ENCODE measurements around the gene RTN4. TPM values are rescaled to one million over a fixed set of nuclear protein-coding genes. Genes with fewer than 3 reads are reported as not detected.
"Not testable (repeated sequence)": the region's sequence is repeated elsewhere in the genome, so short reads cannot be mapped to it uniquely, and the experiment has no call there.

RTN4 gene
- total RNA-seq, 2 experiments from 2014 or later = 86.5 to 90.7 TPM

- H3K36me3 Mint-ChIP-seq = peaks cover 3% of the 10 kb centered on the region
- no peaks in the 10 kb centered on the region for H3K4me1 Mint-ChIP-seq
- H3K4me3 Mint-ChIP-seq = no peak overlapping the region
- no peak for DNase-seq
- no peaks in the 10 kb centered on the region for H3K27me3 Mint-ChIP-seq
- H3K9me3 Mint-ChIP-seq = peaks cover 4% of the 10 kb centered on the region
- H3K27ac Mint-ChIP-seq = no peak overlapping the region
These were observed 34.4 kb upstream of the RTN4 start for GRCh38 chr2:55084641-55085040.

DNA sequence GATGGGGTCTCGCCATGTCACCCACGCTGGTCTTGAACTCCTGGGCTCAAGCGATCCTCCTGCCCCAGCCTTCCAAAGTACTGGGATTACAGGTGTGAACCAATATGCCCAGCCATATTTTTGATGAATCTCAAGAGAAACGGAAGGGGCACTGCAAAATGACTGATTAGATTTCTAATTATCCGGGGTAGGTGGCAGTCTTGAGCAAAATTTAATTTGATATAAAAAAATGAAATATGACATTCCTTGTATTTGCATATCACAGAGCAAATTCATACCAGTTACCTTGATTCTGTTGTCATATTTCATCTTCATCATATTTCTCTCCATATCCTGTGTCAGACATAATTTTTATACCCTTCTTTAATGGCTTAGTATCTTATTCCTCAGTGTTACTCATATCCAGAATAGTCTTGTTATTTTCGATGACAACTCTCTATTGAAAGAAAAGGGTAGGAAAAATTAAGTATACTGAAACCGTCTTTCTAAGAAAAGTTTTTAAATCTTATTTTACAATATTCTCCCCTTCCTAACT lies 30.0 kb upstream of the RTN4 start:
- DNase-seq = no peak
- H3K36me3 Mint-ChIP-seq = peaks cover 3% of the 10 kb centered on the region
- no peaks in the 10 kb centered on the region for H3K27me3 Mint-ChIP-seq
- H3K4me3 Mint-ChIP-seq = no peak overlapping the region
- peaks cover 6% of the 10 kb centered on the region for H3K9me3 Mint-ChIP-seq
- no peaks in the 10 kb centered on the region for H3K4me1 Mint-ChIP-seq
- H3K27ac Mint-ChIP-seq = no peak overlapping the region

GRCh38 chr2:55078956-55079355 lies 28.7 kb upstream of the RTN4 start:
- Mint-ChIP-seq H3K4me1 (no peaks in the 10 kb centered on the region), H3K4me3 (no peak overlapping the region), H3K27me3 (no peaks in the 10 kb centered on the region), H3K36me3 (peaks cover 3% of the 10 kb centered on the region), H3K9me3 (peaks cover 6% of the 10 kb centered on the region), H3K27ac (no peak overlapping the region)
- no peak for DNase-seq

DNA sequence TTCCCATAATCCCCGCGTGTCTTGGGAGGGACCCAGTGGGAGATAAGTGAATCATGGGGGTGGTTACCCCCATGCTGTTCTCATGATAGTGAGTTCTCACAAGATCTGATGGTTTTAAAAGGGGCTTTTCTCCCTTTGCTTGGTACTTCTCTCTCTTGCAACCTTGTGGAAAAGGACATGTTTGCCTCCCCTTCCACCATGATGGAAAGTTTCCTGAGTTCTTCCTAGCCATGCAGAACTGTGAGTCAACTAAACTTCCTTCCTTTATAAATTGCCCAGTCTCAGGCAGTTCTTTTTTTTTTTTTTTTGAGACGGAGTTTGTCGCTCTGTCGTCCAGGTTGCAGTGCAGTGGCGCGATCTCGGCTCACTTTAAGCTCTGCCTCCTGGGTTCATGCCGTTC lies 26.5 kb upstream of the RTN4 start:
- H3K9me3 Mint-ChIP-seq = peaks cover 6% of the 10 kb centered on the region
- peaks cover 3% of the 10 kb centered on the region for H3K36me3 Mint-ChIP-seq
- no peaks in the 10 kb centered on the region for H3K4me1 Mint-ChIP-seq
- H3K4me3 Mint-ChIP-seq = no peak overlapping the region
- H3K27me3 Mint-ChIP-seq = no peaks in the 10 kb centered on the region
- DNase-seq = no peak
- H3K27ac Mint-ChIP-seq = no peak overlapping the region

DNA sequence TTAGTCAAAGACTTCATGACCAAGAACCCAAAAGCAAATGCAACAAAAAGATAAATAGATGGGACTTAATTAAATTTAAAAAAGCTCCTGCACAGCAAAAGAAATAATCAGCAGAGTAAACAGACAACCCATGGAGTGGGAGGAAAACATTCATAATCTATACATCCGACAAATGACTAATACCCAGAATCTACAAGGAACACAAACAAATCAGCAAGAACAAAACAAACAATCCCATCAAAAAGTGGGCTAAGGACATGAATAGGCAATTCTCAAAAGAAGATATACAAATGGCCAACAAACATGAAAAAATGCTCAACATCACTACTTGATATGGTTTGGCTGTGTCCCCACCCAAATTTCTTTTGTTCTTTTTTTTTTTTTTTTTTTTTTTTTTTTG lies 25.8 kb upstream of the RTN4 start:
- not testable (repeated sequence) for DNase-seq, H3K4me3 Mint-ChIP-seq, H3K36me3 Mint-ChIP-seq, H3K27me3 Mint-ChIP-seq, H3K27ac Mint-ChIP-seq, H3K9me3 Mint-ChIP-seq, H3K4me1 Mint-ChIP-seq

GRCh38 chr2:55073000-55073983 lies 23.0 kb upstream of the RTN4 start:
- Mint-ChIP-seq H3K4me3 (no peak overlapping the region), H3K4me1 (no peaks in the 10 kb centered on the region), H3K27me3 (no peaks in the 10 kb centered on the region), H3K36me3 (no peaks in the 10 kb centered on the region), H3K9me3 (no peaks in the 10 kb centered on the region), H3K27ac (no peak overlapping the region)
- DNase-seq = no peak

DNA sequence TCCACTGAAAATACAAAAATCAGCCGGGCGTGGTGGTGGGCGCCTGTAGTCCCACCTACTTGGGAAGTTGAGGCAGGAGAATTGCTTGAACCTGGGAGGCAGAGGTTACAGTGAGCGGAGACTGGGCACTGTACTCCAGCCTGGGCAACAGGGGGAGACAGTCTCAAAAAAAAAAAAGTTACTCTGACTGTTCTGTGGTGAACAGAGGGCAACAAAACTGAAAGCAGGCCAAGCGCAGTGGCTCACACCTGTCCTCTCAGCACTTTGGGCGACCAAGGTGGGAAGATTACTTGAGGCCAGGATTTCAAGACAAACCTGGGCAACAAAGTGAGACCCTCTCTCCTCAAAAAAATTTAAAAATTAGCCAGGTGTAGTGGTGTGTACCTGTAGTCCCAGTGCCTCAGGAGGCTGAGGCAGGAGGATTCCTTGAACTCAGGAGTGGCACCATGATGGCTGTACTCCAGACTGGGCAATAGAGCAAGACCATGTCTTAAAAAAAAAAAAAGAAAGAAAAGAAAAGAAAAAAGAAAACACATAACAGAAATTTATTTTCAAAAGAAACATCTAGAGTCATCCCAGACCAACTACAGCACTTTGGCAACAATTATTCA lies 13.6 kb upstream of the RTN4 start:
- Mint-ChIP-seq H3K9me3 (no peaks in the 10 kb centered on the region), H3K27ac (no peak overlapping the region), H3K4me3 (no peak overlapping the region), H3K4me1 (peaks cover 3% of the 10 kb centered on the region), H3K27me3 (no peaks in the 10 kb centered on the region), H3K36me3 (no peaks in the 10 kb centered on the region)
- no peak for DNase-seq

DNA sequence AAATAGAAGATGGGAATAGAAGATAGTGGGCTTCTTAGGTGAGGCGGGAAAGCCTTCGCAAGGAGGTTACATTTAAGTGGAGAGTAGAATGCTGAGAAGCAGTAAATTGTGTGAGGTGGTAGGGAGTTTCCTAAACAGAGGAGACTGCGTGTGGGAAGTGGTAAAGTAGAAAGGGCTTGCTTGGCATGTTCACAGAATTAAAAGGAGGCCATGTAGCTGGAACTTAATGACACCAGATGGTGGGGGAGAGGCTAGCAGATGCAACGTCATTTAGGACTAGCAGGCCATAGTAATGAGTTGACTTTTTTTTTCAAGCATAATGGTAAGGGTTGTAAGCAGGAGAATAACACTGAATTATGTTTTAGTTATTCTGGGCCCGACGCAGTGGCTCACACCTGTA lies 13.0 kb upstream of the RTN4 start:
- no peak for DNase-seq
- Mint-ChIP-seq H3K27me3 (no peaks in the 10 kb centered on the region), H3K9me3 (no peaks in the 10 kb centered on the region), H3K4me1 (peaks cover 5% of the 10 kb centered on the region), H3K4me3 (no peak overlapping the region), H3K27ac (no peak overlapping the region), H3K36me3 (no peaks in the 10 kb centered on the region)

DNA sequence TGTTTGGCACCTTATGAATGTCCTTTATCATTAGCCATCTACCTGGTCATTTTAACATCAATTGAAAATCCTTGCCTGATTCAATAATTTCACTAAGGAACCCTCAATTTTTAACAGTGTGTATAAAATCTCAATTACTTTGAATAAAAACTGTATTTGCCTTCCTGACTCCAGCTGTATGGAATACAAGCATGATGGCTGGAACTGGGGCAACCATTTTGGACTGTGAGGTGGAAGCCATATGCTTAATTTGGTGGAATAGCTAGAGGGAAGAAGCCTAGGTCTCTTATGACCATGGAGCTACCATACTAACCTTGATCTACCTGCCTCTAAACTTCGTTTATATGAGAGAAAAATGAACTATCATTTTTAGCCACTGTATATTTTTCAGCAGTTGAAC lies 12.5 kb upstream of the RTN4 start:
- Mint-ChIP-seq H3K27me3 (no peaks in the 10 kb centered on the region), H3K4me3 (no peak overlapping the region), H3K27ac (no peak overlapping the region), H3K36me3 (no peaks in the 10 kb centered on the region), H3K9me3 (no peaks in the 10 kb centered on the region), H3K4me1 (peaks cover 7% of the 10 kb centered on the region)
- DNase-seq = no peak

DNA sequence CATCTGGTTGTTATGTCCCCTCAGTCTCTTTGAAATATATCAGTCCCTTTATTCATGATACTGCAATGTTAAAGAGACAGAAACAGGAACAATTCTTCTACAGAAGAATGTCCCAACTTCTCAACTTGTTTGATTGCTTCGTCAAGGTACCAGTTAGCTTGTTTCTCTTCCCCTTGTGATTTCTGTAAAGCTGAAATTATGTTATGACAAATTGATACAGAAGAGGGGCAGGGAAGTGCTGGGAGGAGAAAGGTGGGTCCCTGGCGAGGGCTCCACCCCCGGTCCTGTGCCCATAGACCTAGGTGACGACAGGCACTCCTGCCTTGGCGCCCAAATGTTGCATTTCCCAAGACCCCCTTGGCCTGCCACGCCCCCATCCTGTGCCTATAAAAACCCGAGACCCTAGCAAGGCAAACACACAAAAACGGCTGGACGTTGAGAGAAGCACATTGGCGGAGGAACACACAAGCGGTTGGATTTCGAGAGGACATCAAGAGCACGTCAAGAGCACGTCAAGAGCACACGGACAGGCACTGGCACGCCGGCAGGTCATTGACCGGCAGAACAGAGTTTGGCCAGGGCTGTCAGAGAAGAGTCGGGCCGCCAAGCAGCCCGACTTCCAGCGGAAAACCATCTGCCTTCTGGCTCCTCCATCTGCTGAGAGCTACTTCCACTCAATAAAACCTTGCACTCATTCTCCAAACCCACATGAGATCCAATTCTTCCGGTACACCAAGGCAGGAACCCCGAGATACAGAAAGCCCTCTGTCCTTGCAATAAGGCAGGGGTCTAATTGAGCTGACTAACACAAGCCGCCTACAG lies 11.5 kb upstream of the RTN4 start:
- Mint-ChIP-seq H3K27ac (no peak overlapping the region), H3K36me3 (no peaks in the 10 kb centered on the region), H3K9me3 (no peaks in the 10 kb centered on the region), H3K27me3 (no peaks in the 10 kb centered on the region), H3K4me3 (no peak overlapping the region), H3K4me1 (peaks cover 7% of the 10 kb centered on the region)
- no peak for DNase-seq

DNA sequence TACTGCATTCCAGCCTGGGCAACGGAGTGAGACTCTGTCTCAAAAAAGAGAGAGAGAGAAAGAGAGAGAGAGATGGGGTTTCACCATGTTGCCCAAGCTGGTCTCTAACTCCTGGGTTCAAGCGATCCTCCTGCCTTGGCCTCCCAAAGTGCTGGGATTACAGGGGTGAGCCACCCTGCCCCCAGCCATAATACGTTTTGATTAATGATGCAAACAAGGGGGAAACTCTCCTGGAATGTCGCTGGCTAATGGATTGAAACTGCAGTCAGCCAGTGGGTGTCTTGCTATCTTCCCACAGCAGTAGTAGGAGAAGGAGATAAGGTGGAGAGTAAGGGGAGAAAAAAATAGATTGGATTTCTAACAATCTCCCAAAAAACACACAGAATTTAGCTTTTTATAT lies 9.5 kb upstream of the RTN4 start:
- Mint-ChIP-seq H3K9me3 (no peaks in the 10 kb centered on the region), H3K27ac (no peak overlapping the region), H3K4me3 (no peak overlapping the region), H3K36me3 (no peaks in the 10 kb centered on the region), H3K4me1 (peaks cover 12% of the 10 kb centered on the region), H3K27me3 (no peaks in the 10 kb centered on the region)
- DNase-seq = no peak

GRCh38 chr2:55057474-55057873 lies 7.2 kb upstream of the RTN4 start:
- no peaks in the 10 kb centered on the region for H3K27me3 Mint-ChIP-seq
- no peaks in the 10 kb centered on the region for H3K36me3 Mint-ChIP-seq
- no peak overlapping the region for H3K27ac Mint-ChIP-seq
- H3K4me3 Mint-ChIP-seq = no peak overlapping the region
- H3K9me3 Mint-ChIP-seq = no peaks in the 10 kb centered on the region
- peaks cover 24% of the 10 kb centered on the region for H3K4me1 Mint-ChIP-seq
- no peak for DNase-seq

GRCh38 chr2:55056024-55056521 lies 5.8 kb upstream of the RTN4 start:
- H3K9me3 Mint-ChIP-seq = no peaks in the 10 kb centered on the region
- peaks cover 36% of the 10 kb centered on the region for H3K4me1 Mint-ChIP-seq
- H3K4me3 Mint-ChIP-seq = no peak overlapping the region
- DNase-seq = no peak
- no peak overlapping the region for H3K27ac Mint-ChIP-seq
- peaks cover 1% of the 10 kb centered on the region for H3K36me3 Mint-ChIP-seq
- no peaks in the 10 kb centered on the region for H3K27me3 Mint-ChIP-seq

DNA sequence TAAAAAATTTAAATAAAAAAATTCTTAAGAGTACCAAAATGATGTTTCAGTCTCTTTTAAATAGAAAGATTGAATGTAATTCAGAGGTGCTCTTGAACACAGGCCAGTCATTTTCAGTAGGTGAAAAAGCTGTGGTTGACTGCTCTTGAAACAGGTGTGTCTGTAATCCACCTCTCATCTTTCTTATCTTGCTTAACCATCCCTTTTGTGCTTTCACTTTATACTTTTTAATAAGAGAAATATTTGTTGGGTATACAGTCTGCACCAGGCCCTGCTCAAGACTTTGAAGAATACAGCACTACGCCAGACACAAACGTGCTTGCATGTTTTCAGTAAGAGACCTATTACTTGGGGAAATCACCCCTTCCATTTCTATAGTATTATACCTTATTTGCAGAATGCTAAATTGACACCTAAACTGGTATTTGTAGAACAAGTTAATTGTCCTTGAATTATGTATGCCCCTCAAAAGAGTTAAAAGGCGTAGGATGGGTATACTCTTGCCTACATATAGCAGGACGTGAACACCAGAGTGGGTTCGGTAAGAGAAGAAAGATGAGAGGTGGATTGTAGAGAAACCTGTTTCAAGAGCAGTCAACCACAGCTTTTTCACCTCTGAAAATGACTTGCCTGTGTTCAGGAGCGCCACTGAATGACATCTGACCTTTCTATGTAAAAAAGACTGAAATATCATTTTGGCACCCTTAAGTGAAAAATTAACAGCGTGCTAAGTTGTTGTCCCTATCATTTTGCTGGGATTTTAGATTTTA lies 4.0 kb upstream of the RTN4 start:
- DNase-seq = no peak
- Mint-ChIP-seq H3K27ac (peak overlapping the region; percentile 25), H3K4me3 (peak overlapping the region; percentile 42), H3K36me3 (peaks cover 3% of the 10 kb centered on the region), H3K4me1 (peaks cover 38% of the 10 kb centered on the region), H3K27me3 (no peaks in the 10 kb centered on the region), H3K9me3 (no peaks in the 10 kb centered on the region)

Measured in activated naive CD8-positive, alpha-beta T cell treated with anti-CD3 and anti-CD28 coated beads for 36 hours (primary cell).